Mucosa of stomach (tissue), 1 donor: ENCODE results near the gene TUBA1B.

Experiments
- H3K27me3 ChIP-seq: one replicate; pipeline ENCODE4 v1.7.0; 2013; ENCODE audit warnings: mild to moderate bottlenecking, low read length; ENCODE audit not compliant: control insufficient read depth, insufficient read depth
- H3K36me3 ChIP-seq: one replicate; pipeline ENCODE4 v1.7.0; 2013; ENCODE audit warnings: low read length; ENCODE audit not compliant: control insufficient read depth, insufficient read depth
- H3K4me1 ChIP-seq: one replicate; pipeline ENCODE4 v1.7.0; 2013; ENCODE audit warnings: mild to moderate bottlenecking, low read length; ENCODE audit not compliant: control insufficient read depth, insufficient read depth
- H3K4me3 ChIP-seq: one replicate; pipeline ENCODE4 v1.7.0; 2013; ENCODE audit warnings: low read length
- H3K9ac ChIP-seq: one replicate; pipeline ENCODE4 v1.7.0; 2013; ENCODE audit warnings: mild to moderate bottlenecking, low read length, moderate library complexity
- H3K9me3 ChIP-seq: one replicate; pipeline ENCODE4 v1.7.0; 2013; ENCODE audit warnings: mild to moderate bottlenecking, low read length, moderate library complexity; ENCODE audit not compliant: control insufficient read depth
- donor health status: Pancreatic carcinoma.

The TUBA1B gene

DNA sequence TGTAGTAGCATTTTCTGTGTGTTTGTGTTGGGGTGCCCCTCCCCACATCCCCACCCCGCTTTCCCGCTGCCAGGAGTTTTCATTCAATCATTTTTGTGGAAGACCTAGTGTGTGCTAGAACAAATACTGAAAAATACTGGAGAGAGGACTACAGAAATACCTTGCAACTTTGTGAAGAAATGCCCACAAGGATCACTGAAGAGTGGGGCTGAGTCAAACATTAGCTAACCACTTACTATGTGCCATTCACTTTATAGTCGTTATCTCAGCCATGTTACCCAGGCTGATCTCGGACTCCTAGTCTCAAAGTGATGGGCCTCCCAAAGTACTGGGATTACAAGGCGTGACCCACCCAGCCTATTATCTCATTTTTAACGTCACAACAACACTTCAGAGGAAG lies 20.0 kb downstream of the TUBA1B start:
- H3K9me3 ChIP-seq: no peaks in the 10 kb centered on the region
- peak overlapping the region; percentile 85 for H3K4me3 ChIP-seq
- no peaks in the 10 kb centered on the region for H3K27me3 ChIP-seq
- peaks cover 19% of the 10 kb centered on the region for H3K4me1 ChIP-seq
- peak overlapping the region; percentile 95 for H3K9ac ChIP-seq
- no peaks in the 10 kb centered on the region for H3K36me3 ChIP-seq

DNA sequence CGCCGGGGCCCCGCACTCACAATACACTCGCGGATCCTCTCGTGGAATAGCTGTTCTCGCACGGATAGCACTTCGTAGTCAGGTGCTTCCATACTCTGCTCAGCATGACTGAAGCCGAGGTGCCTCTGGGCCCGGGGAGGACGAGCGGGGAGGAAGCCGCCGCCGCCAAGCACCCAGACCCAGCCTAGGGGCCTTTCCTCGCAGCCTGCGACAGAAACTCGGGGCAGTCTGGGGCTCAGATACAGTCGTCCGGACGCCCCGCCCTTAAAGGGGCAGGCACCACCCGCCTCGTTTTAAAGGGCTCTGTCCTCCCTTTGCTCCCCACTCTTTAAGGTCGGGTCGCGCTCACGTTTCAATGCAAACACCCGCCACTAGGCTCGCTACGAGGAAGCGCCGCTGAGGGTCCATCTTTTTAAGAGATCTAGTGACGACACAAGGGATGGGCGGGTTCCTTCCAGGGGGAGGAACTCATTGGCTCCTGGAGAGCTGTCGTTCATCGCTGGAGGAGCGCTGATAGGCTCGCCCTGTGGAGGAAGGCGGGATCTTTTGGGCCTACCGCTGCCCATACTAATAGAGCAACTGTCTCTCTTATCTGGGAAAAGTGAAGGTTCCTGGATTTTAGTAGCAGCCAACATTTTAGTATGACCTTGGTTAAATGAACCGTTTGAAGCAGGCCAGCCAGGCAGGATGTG lies 20.6 kb downstream of the TUBA1B start, which contains the start of gene LMBR1L:
LMBR1L (minus strand) TSS at position 384 of the 692 bp plus-strand sequence; CDS start at position 92, 292 bp downstream.
- no peaks in the 10 kb centered on the region for H3K36me3 ChIP-seq
- peak within 1 kb of the TSS; percentile 95 for H3K9ac ChIP-seq
- H3K4me1 ChIP-seq: peaks cover 19% of the 10 kb centered on the region
- no peaks in the 10 kb centered on the region for H3K27me3 ChIP-seq
- peak within 1 kb of the TSS; percentile 85 for H3K4me3 ChIP-seq
- no peaks in the 10 kb centered on the region for H3K9me3 ChIP-seq

DNA sequence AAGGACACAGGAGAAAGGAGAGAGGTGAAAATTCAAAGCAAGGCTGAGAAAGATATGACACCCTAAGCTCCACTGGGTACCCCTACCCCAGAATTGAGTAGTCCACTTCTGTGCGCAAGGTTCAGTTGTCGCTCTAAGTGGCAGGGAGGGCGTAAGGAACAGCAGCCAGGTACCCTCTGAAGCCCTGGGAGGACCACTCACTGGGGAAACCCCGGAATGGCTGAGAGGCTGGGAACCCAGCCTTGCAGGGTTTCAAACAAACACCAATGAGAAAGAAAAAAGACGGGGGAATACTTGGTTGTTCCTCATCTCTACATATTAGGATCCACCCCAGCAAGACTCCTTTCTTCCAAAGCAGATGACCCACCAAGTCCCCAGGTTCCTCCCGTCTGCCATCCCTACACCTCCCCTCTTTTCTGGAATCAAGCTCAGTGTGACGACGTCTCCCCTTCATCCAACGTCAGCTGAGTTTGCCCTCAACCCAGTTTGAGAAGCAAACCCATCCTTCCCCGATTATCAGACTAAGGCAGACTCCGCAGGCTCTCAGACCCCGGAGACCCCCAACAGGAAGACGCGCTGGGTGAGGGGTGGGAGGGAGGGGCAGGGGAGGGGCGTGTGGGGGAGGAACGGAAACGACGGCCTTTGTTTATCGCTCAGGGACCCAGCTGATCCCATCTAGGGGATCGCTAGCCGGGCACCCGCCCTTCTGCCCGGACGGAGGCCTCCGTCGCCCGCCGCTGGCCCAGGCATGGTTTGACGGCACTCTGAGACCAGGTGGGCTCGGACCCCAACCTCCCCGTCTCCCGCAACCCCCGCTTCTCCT lies 21.3 kb downstream of the TUBA1B start:
- H3K4me3 ChIP-seq: peak overlapping the region; percentile 85
- no peaks in the 10 kb centered on the region for H3K27me3 ChIP-seq
- no peaks in the 10 kb centered on the region for H3K9me3 ChIP-seq
- H3K9ac ChIP-seq: peak overlapping the region; percentile 95
- peaks cover 22% of the 10 kb centered on the region for H3K4me1 ChIP-seq
- no peaks in the 10 kb centered on the region for H3K36me3 ChIP-seq

DNA sequence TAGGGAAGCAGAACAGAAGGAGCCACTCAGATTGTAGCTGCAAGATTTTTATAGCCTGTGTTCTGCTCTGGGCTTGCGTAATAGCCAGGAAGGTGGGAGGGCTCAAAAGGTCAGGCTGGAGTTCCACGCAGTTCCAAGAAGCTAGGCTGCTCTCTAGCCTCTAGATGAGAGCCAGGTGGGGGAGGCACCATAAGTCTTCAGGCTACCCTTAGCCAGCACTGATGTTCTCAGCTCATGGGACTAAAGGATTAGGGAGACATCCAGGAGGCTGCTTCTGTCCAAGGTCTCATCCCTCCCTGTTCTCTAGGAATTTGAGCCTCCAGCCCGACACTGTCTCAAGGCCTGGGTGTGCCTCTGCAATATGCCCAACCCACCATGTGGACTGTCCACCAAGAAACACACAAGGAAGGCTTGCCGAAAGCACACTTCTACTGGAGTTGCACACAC lies 22.2 kb downstream of the TUBA1B start:
- no peak overlapping the region for H3K9ac ChIP-seq
- H3K27me3 ChIP-seq: no peaks in the 10 kb centered on the region
- no peaks in the 10 kb centered on the region for H3K9me3 ChIP-seq
- peaks cover 23% of the 10 kb centered on the region for H3K4me1 ChIP-seq
- no peak overlapping the region for H3K4me3 ChIP-seq
- H3K36me3 ChIP-seq: no peaks in the 10 kb centered on the region

DNA sequence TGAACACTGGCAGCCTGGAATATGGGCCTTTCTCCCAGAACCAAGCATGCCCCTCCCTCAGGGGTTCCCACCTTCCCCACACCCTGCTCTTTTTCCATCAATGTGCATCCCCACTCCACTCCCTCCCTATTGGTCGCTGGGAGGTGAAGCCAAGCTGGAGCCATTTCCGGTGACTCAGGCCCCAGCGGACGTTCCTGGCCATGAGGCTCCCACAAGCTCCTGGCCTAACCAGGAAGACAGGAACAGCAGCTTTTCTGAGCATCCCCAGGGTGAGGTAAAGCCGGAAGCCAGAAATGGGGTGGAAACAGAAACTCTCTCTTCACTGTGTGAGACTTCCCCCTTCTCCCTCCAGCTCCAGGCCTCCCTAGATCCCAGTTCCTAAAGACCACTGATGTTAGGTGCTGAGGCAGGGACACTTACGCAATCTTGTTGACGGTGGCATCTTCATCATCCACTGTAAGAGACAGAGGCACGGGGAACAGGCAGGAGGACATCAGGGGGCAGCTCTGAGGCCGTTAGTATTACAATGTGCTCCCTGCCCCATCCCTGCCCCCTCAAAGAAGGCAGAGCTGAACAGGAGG lies 25.6 kb downstream of the TUBA1B start:
- H3K4me1 ChIP-seq: peaks cover 17% of the 10 kb centered on the region
- peaks cover 19% of the 10 kb centered on the region for H3K36me3 ChIP-seq
- H3K9ac ChIP-seq: no peak overlapping the region
- H3K9me3 ChIP-seq: no peaks in the 10 kb centered on the region
- no peak overlapping the region for H3K4me3 ChIP-seq
- H3K27me3 ChIP-seq: no peaks in the 10 kb centered on the region

DNA sequence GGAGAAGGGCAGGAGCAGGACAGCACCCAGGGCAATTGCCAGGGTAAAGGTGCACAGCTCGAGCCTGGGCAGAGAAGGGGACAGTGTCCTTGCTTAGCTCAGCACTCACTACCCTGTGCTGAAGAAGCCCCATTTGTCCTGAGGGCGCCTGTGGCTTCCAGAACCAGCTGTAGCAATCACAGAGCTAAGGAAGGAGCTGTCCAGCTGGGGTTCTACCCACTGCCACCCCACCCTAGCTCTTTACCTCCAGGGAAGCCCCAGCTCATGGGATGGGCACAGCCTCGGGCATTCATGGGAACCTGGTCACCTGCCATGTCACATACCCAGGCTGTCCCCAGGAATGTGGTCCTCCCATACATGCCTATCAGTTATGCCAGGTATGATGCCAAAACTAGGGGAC lies 26.4 kb downstream of the TUBA1B start:
- Histone ChIP-seq H3K27me3 (no peaks in the 10 kb centered on the region), H3K4me3 (no peak overlapping the region), H3K9ac (no peak overlapping the region), H3K4me1 (peaks cover 17% of the 10 kb centered on the region), H3K36me3 (peaks cover 23% of the 10 kb centered on the region), H3K9me3 (no peaks in the 10 kb centered on the region)

DNA sequence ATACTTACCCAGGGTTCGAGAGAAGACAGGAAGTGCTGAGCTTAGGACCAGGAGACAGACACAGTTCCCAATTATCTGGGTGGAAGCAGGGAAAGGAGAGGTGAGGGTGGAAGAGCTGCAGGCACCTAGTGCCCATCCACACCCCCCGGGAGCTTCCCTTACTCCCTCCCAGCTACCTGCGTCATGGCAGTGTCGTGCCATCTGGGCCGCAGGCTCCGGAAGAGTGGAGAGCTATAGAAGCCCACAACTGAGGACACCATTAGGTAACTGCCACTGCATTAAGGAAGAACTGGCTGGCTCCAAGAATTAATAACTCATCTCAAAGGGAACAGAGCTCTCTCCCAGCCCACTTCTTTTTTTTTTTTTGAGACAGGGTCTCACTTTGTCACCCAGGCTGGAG lies 30.8 kb downstream of the TUBA1B start:
- peaks cover 4% of the 10 kb centered on the region for H3K4me1 ChIP-seq
- H3K27me3 ChIP-seq: peaks cover 2% of the 10 kb centered on the region
- peaks cover 24% of the 10 kb centered on the region for H3K36me3 ChIP-seq
- H3K9me3 ChIP-seq: no peaks in the 10 kb centered on the region
- no peak overlapping the region for H3K4me3 ChIP-seq
- H3K9ac ChIP-seq: no peak overlapping the region

DNA sequence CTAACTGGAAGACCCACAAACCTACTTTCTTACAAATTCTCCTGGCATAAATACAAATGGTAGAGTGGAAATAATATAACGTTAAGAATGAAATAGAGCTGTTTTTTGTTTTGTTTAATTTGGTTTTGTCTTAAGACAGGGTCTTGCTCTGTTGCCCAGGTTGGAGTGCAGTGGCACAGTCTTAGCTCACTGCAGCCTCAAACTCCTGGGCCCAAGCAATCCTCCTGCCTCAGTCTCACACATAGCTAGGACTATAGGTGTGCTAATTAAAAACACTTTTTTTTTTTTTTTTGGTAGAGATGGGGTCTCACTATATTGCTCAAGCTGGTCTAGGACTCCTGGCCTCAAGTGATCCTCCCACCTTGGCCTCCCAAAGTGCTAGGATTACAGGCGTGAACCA lies 32.5 kb downstream of the TUBA1B start:
- Histone ChIP-seq H3K4me3 (no peak overlapping the region), H3K27me3 (peaks cover 19% of the 10 kb centered on the region), H3K4me1 (peaks cover 13% of the 10 kb centered on the region), H3K9ac (no peak overlapping the region), H3K36me3 (peaks cover 24% of the 10 kb centered on the region), H3K9me3 (no peaks in the 10 kb centered on the region)

DNA sequence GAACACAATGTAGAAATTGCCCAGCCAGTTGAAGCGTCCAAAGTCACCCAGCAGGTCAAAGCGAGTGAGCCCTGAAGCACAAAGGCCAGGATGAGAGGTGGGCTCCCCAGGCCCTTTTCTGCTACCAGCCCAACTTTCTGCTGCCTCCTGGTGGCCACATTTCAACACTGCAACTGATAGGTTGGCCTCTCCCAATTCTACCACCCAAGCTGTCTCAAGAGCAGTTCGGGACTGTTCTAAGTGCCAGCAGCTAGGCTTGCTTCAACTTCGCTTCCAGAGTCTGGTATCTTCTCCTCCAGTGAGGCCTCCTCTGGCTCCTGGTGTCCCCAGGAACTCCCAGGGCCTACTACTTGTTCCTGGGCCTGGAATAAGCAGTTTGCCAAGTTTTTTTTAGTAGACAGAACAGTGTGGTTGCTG lies 33.2 kb downstream of the TUBA1B start:
- Histone ChIP-seq H3K4me1 (peaks cover 14% of the 10 kb centered on the region), H3K36me3 (peaks cover 24% of the 10 kb centered on the region), H3K4me3 (no peak overlapping the region)

DNA sequence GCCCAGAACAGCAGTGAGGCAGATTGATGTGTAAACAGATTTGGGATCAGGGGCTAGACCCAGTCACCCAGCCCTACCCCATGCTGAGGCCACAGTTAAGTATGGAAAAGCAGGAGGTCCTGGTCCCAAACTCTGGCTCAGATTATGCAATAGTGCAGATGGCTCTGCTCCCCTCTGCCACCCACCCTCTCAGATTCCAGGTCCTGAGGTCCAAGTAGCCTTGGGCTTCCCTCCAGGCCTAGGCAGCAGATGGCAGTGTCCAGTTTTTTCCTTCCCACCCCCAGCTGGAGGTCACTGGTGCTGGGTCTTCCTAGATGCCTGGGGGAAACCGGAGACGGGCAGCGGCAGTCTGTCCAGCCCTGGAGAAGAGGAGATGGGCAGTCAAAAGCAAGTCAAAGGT lies 33.8 kb downstream of the TUBA1B start:
- no peak overlapping the region for H3K9ac ChIP-seq
- peaks cover 32% of the 10 kb centered on the region for H3K27me3 ChIP-seq
- peaks cover 20% of the 10 kb centered on the region for H3K36me3 ChIP-seq
- peaks cover 15% of the 10 kb centered on the region for H3K4me1 ChIP-seq
- no peak overlapping the region for H3K4me3 ChIP-seq
- no peaks in the 10 kb centered on the region for H3K9me3 ChIP-seq

More for the DNA sequence above, 33.2 kb downstream of the TUBA1B start:
- Histone ChIP-seq H3K27me3 (peaks cover 25% of the 10 kb centered on the region), H3K9ac (no peak overlapping the region), H3K9me3 (no peaks in the 10 kb centered on the region)

DNA sequence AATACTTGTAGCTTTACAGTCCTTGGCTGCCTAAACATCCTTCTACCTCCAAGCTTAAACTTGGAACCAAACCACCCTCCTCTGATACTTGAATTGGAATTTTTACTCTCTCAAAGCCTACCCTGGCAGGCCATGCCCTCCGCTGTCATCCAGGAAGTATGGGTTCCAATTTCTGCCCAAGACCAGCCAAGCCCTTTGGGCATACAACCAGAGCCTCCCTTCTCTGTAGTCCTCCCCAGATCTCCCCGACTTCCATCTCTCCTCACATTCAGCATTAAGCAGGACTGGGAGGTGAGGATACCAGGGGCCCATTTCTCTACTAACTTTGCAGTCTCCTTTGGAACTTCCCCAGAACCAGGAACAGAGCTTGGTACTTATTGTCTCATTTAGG lies 36.2 kb downstream of the TUBA1B start:
- Histone ChIP-seq H3K9me3 (no peaks in the 10 kb centered on the region), H3K36me3 (peaks cover 3% of the 10 kb centered on the region), H3K27me3 (peaks cover 56% of the 10 kb centered on the region), H3K9ac (no peak overlapping the region), H3K4me1 (peaks cover 37% of the 10 kb centered on the region), H3K4me3 (no peak overlapping the region)
